ENCODE data around the gene GALNT18. TPM values are rescaled to one million over a fixed set of nuclear protein-coding genes. Genes with fewer than 3 reads are reported as not detected.

GALNT18 gene
- 1.5 and 1.7 TPM in 2 replicates for total RNA-seq (2021)
- long read RNA-seq, transcript GALNT18-201 (11 exons, 2,504 nt): major isoform, 25 of 36 reads
- long read RNA-seq, partial matches to known transcripts: 1 of 36 reads
- long read RNA-seq, other reads (novel, unspliced or antisense): 10 of 36 reads

- Histone ChIP-seq H2AK5ac (ENCODE audit: insufficient read length, low read length) (no peak within 1 kb of the TSS), H3K14ac (ENCODE audit: insufficient read depth, low read length) (no peak within 1 kb of the TSS), H2BK5ac (ENCODE audit: insufficient read length, low read length) (no peak within 1 kb of the TSS), H3K4ac (ENCODE audit: low read depth, low read length) (no peak within 1 kb of the TSS), H3K9ac (ENCODE audit: extremely low read depth, insufficient read length, low read length) (no peak within 1 kb of the TSS), H2BK15ac (ENCODE audit: low read depth, low read length) (no peak within 1 kb of the TSS), H3K27ac (ENCODE audit: insufficient read length, low read depth, low read length) (no peak within 1 kb of the TSS), H2BK12ac (ENCODE audit: insufficient read length, low read depth, low read length) (no peak within 1 kb of the TSS), H2BK120ac (ENCODE audit: low read depth, low read length, poor library complexity, severe bottlenecking) (no peak within 1 kb of the TSS), H3K4me1 (ENCODE audit: insufficient read depth, low read length) (peaks cover 2% of the 10 kb centered on the region; the same call in 1 of the 2 replicates), H3K56ac (ENCODE audit: insufficient read length, low read depth, low read length) (no peak within 1 kb of the TSS), H2BK20ac (ENCODE audit: low read depth, low read length, poor library complexity, severe bottlenecking) (no peak within 1 kb of the TSS), H4K5ac (ENCODE audit: insufficient read length, low read depth, low read length) (no peak within 1 kb of the TSS), H3K9me3 (ENCODE audit: control insufficient read depth, low read depth, low read length) (no peaks in the 10 kb centered on the region), H3K18ac (ENCODE audit: insufficient read length, low read depth, low read length) (peak within 1 kb of the TSS; percentile 9), H3K79me2 (ENCODE audit: insufficient read depth, low read length) (no peaks in the 10 kb centered on the region), H3K23me2 (ENCODE audit: insufficient read length, low read depth, low read length, poor library complexity, severe bottlenecking) (peaks cover 16% of the 10 kb centered on the region), H3K4me2 (ENCODE audit: insufficient read depth, insufficient read length, low read length) (peak within 1 kb of the TSS; percentile 77), H3K27me3 (ENCODE audit: insufficient read depth, low read length) (peaks cover 10% of the 10 kb centered on the region; the same call in 1 of the 2 replicates), H2AFZ (ENCODE audit: low read length) (no peak within 1 kb of the TSS), H4K20me1 (ENCODE audit: control insufficient read depth, insufficient read depth, insufficient read length) (no peaks in the 10 kb centered on the region), H4K91ac (ENCODE audit: insufficient read length, low read depth, low read length) (no peak within 1 kb of the TSS), H3T11ph (ENCODE audit: low read length) (no peak within 1 kb of the TSS), H3K79me1 (ENCODE audit: insufficient read depth, low read depth, low read length, poor library complexity, severe bottlenecking) (no peaks in the 10 kb centered on the region), H3K23ac (ENCODE audit: insufficient read length, low read depth, low read length) (no peak within 1 kb of the TSS), H4K8ac (replicated peaks; ENCODE audit: insufficient read length, low read depth, low read length) (no peak within 1 kb of the TSS)
- TF ChIP-seq, protein P1, sequence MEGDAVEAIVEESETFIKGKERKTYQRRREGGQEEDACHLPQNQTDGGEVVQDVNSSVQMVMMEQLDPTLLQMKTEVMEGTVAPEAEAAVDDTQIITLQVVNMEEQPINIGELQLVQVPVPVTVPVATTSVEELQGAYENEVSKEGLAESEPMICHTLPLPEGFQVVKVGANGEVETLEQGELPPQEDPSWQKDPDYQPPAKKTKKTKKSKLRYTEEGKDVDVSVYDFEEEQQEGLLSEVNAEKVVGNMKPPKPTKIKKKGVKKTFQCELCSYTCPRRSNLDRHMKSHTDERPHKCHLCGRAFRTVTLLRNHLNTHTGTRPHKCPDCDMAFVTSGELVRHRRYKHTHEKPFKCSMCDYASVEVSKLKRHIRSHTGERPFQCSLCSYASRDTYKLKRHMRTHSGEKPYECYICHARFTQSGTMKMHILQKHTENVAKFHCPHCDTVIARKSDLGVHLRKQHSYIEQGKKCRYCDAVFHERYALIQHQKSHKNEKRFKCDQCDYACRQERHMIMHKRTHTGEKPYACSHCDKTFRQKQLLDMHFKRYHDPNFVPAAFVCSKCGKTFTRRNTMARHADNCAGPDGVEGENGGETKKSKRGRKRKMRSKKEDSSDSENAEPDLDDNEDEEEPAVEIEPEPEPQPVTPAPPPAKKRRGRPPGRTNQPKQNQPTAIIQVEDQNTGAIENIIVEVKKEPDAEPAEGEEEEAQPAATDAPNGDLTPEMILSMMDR (conservative IDR thresholded peaks at IDR 0.05): peak; percentile 62
- H3K27ac Mint-ChIP-seq: no peak within 1 kb of the TSS
- peaks cover 44 to 46% of the 10 kb centered on the region in 2 experiments for H3K4me1 Mint-ChIP-seq
- H3K36me3 Mint-ChIP-seq (ENCODE audit: insufficient read depth in 1 of 3, low read depth in 3 of 3): no peaks in the 10 kb centered on the region
- H3K4me3 Mint-ChIP-seq: peak within 1 kb of the TSS; percentile 73 to 90
- DNase-seq: peak; percentile 94
- WGBS (ENCODE audit: extremely low coverage, insufficient read length, low lambda C conversion rate): no CpG with 5 or more reads among the region's 71 CpGs
- no peaks in the 10 kb centered on the region for H3K9me3 Mint-ChIP-seq
- H3K27me3 Mint-ChIP-seq (ENCODE audit: low read depth): peaks cover 82% of the 10 kb centered on the region
Measured at GRCh38 chr11:11621573-11622339, at the start of gene GALNT18. GALNT18 (minus strand) TSS chr11:11622005.
